Measurements from ENCODE around the gene PAK1. TPM values are rescaled to one million over a fixed set of nuclear protein-coding genes. Genes with fewer than 3 reads are reported as not detected.

Gene PAK1
- total and polyA plus RNA-seq, 12 donors, result 12.4 to 31.5 (median 23.4) TPM

- no peak for DNase-seq
- TF ChIP-seq, protein P1, sequence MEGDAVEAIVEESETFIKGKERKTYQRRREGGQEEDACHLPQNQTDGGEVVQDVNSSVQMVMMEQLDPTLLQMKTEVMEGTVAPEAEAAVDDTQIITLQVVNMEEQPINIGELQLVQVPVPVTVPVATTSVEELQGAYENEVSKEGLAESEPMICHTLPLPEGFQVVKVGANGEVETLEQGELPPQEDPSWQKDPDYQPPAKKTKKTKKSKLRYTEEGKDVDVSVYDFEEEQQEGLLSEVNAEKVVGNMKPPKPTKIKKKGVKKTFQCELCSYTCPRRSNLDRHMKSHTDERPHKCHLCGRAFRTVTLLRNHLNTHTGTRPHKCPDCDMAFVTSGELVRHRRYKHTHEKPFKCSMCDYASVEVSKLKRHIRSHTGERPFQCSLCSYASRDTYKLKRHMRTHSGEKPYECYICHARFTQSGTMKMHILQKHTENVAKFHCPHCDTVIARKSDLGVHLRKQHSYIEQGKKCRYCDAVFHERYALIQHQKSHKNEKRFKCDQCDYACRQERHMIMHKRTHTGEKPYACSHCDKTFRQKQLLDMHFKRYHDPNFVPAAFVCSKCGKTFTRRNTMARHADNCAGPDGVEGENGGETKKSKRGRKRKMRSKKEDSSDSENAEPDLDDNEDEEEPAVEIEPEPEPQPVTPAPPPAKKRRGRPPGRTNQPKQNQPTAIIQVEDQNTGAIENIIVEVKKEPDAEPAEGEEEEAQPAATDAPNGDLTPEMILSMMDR (IDR thresholded peaks at IDR 0.05), result peak in 1 of 6 experiments; percentile 14
- no peak for TF ChIP-seq POLR2A (IDR thresholded peaks at IDR 0.05)
- H3K9me3 ChIP-seq (replicated peaks in 1 of 3), result no peaks in the 10 kb centered on the region
- no peak overlapping the region for H3K27ac ChIP-seq
- no peak overlapping the region for H3K4me3 ChIP-seq
- intact Hi-C loops (cut with DNase I), result no loop called here
- no peaks in the 10 kb centered on the region for H3K36me3 ChIP-seq (replicated peaks in 1 of 2)
- H3K27me3 ChIP-seq, result no peaks in the 10 kb centered on the region
- WGBS, 4 donors, result 81 to 97% (median 94%) methylated on average over 1 of the region's 1 CpG
- peaks cover 0 to 8% of the 10 kb centered on the region in 2 donors for H3K4me1 ChIP-seq (replicated peaks in 1 of 2)
Observed at GRCh38 chr11:77468527-77468926, 5.4 kb downstream of the PAK1 start.

DNA sequence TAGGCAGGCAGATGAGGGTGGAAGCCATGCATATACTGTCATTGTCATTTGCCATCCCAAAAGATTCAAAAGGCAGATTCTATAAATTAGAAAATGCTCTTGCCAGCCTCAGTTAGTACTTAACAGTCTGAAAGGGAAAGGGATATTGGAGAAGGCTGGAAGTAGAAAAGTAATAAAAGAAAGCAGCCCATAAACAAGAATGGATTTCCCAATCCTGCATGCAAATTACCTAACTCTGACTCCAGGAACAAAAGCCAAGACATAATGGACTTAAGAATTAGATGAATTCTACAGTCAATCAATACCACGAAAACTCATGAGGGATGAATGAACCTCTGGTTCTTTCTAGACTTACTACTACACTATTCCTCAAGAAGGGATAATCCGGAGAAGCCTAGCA, 5.9 kb downstream of the PAK1 start:
- no peak overlapping the region for H3K27ac ChIP-seq
- no peak overlapping the region for H3K4me3 ChIP-seq
- no peak for DNase-seq
- H3K9me3 ChIP-seq (replicated peaks in 1 of 3), result no peaks in the 10 kb centered on the region
- H3K27me3 ChIP-seq, result no peaks in the 10 kb centered on the region
- peaks cover 0 to 8% of the 10 kb centered on the region in 2 donors for H3K4me1 ChIP-seq (replicated peaks in 1 of 2)
- TF ChIP-seq POLR2A (IDR thresholded peaks at IDR 0.05), result no peak
- TF ChIP-seq, protein P1 (IDR thresholded peaks at IDR 0.05), result no peak
- intact Hi-C loops (cut with DNase I), result no loop called here
- WGBS, 4 donors, result 87 to 94% (median 93%) methylated on average over 2 of the region's 2 CpGs
- H3K36me3 ChIP-seq (replicated peaks in 1 of 2), result no peaks in the 10 kb centered on the region

GRCh38 chr11:77467233-77467632, 6.7 kb downstream of the PAK1 start:
- no peaks in the 10 kb centered on the region for H3K36me3 ChIP-seq (replicated peaks in 1 of 2)
- no peaks in the 10 kb centered on the region for H3K9me3 ChIP-seq (replicated peaks in 1 of 3)
- TF ChIP-seq, protein P1 (IDR thresholded peaks at IDR 0.05), result no peak
- no peak for TF ChIP-seq POLR2A (IDR thresholded peaks at IDR 0.05)
- intact Hi-C loops (cut with DNase I), result no loop called here
- peaks cover 0 to under 1% of the 10 kb centered on the region in 2 donors for H3K4me1 ChIP-seq (replicated peaks in 1 of 2)
- 34 to 40% (median 38%) methylated on average over 1 of the region's 1 CpG for WGBS, 4 donors
- DNase-seq, result no peak
- no peak overlapping the region for H3K27ac ChIP-seq
- no peaks in the 10 kb centered on the region for H3K27me3 ChIP-seq
- no peak overlapping the region for H3K4me3 ChIP-seq

DNA sequence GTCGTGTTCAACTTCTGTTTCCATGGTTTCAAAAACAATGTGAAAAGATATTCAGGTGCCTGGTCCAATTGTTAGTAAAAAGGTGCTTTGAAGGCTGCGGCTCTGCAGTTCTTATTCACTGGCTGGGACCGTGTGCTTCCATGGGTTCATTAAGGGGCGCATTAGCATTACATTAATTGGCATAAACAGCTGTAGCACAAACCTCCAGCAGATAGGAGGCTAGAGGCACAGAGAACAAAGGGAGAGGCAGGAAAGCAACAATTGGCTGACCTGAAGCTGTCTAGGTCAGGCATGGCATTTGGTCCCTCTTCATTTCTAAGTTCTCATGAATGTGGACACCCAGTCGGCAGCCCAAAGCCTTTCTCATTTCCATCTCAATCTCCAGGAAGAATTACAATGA, 16.6 kb downstream of the PAK1 start:
- Histone ChIP-seq H3K4me3 (no peak overlapping the region), H3K9me3 (replicated peaks in 1 of 3) (no peaks in the 10 kb centered on the region), H3K4me1 (replicated peaks in 1 of 2) (peaks cover 0 to 6% of the 10 kb centered on the region in 2 donors), H3K27me3 (no peaks in the 10 kb centered on the region), H3K27ac (no peak overlapping the region), H3K36me3 (replicated peaks in 1 of 2) (no peaks in the 10 kb centered on the region)
- DNase-seq, result no peak
- TF ChIP-seq POLR2A (IDR thresholded peaks at IDR 0.05), result no peak
- TF ChIP-seq, protein P1 (IDR thresholded peaks at IDR 0.05), result no peak
- 73 to 81% (median 77%) methylated on average over 5 of the region's 5 CpGs for WGBS, 4 donors
- intact Hi-C loops (cut with DNase I), result no loop called here
